GM12878 (cell line): ENCODE results near the gene FUT8. TPM values are rescaled to one million over a fixed set of nuclear protein-coding genes. Genes with fewer than 3 reads are reported as not detected.

ENCODE experiments used
- ATAC-seq: fragments of 200-7000 bp; cut with Tn5 transposase; 3 replicates; pipeline ENCODE4 v1.9.1; 2020; ENCODE audit warnings: mild to moderate bottlenecking, moderate library complexity
- BruUV-seq: library from RNA; stranded (reverse); fragments of 400-500 nt; replicated peaks from 2 replicates; lab custom pipeline; 2021; lab: Mats Ljungman, UMichigan
- CTCF ChIA-PET: fragments of 300-600 bp; sonication (Branson Sonifier 250); formaldehyde crosslinking; extraction: SDS; loops from one replicate; lab custom pipeline; 2021; ENCODE audit warnings: inconsistent platforms; lab: Yijun Ruan, JAX
- POLR2A ChIA-PET: fragments of 350-600 bp; formaldehyde crosslinking; extraction: SDS; loops from one replicate; lab custom pipeline; 2021; ENCODE audit warnings: inconsistent platforms; lab: Charles Lee
- RAD21 ChIA-PET: fragments of 300-600 bp; sonication (Branson Sonifier 250); formaldehyde crosslinking; loops from one replicate; lab custom pipeline; 2023; ENCODE audit warnings: antibody characterized with exemption; ENCODE audit not compliant: unreplicated experiment; lab: Charles Lee
- SMC1A ChIA-PET: fragments of 300-600 bp; sonication (Branson Sonifier 250); formaldehyde crosslinking; loops from one replicate; lab custom pipeline; 2023; ENCODE audit not compliant: unreplicated experiment, uncharacterized antibody; lab: Charles Lee
- DNase-seq: peaks from one replicate; pipeline ENCODE4 v3.0.0-alpha.2; 2011; ENCODE audit warnings: low read depth, low spot score
- FAIRE-seq: peaks from 3 replicates; lab custom pipeline; 2011; peaks lifted over from hg19 to GRCh38; lab: Jason Lieb, UNC
- H2AFZ ChIP-seq: 2 replicates; pipeline ENCODE4 v1.6.0; 2011; ENCODE audit warnings: low read depth, low read length, control low read depth; ENCODE audit not compliant: control insufficient read depth
- H3K27ac ChIP-seq: 2 replicates; pipeline ENCODE4 v1.5.1; 2011; ENCODE audit warnings: control low read depth; ENCODE audit not compliant: control insufficient read depth, insufficient read depth
- H3K27me3 ChIP-seq, 2 experiments: replicated peaks in 1 of 2; 2 replicates each; pipeline versions ENCODE4 v1.6.0 to v1.6.1; 2011; ENCODE audit warnings: low read length in 1 of 2; ENCODE audit not compliant: control insufficient read depth in 2 of 2, insufficient read depth in 2 of 2
- H3K36me3 ChIP-seq, 2 experiments: 2 replicates each; pipeline ENCODE4 v1.5.1; 2011; ENCODE audit warnings: low read length in 1 of 2; ENCODE audit not compliant: control insufficient read depth in 2 of 2, insufficient read depth in 2 of 2
- H3K4me1 ChIP-seq: 2 replicates; pipeline ENCODE4 v1.6.1; 2011; ENCODE audit warnings: mild to moderate bottlenecking, low read length, moderate library complexity, mixed read lengths; ENCODE audit not compliant: control insufficient read depth, insufficient read depth
- H3K4me2 ChIP-seq: 2 replicates; pipeline ENCODE4 v1.6.0; 2011; ENCODE audit warnings: control low read depth; ENCODE audit not compliant: control insufficient read depth, insufficient read depth
- H3K4me3 ChIP-seq: fragments of 200-600 bp; sonication (generic); 2 replicates; pipeline ENCODE4 v1.5.1; 2016
- H3K79me2 ChIP-seq: 2 replicates; pipeline ENCODE4 v1.6.0; 2011; ENCODE audit warnings: low read length; ENCODE audit not compliant: control insufficient read depth, insufficient read depth
- H3K9ac ChIP-seq: 2 replicates; pipeline ENCODE4 v1.8.0; 2011; ENCODE audit warnings: low read length, control low read depth, mixed read lengths; ENCODE audit not compliant: control insufficient read depth, insufficient read depth
- H3K9me3 ChIP-seq: replicated peaks from 3 replicates; pipeline ENCODE4 v1.5.1; 2011; ENCODE audit warnings: mild to moderate bottlenecking, low read length; ENCODE audit not compliant: control insufficient read depth, insufficient read depth
- H4K20me1 ChIP-seq: 2 replicates; pipeline ENCODE4 v1.6.0; 2011; ENCODE audit not compliant: control insufficient read depth, insufficient read depth
- CEBPB ChIP-seq, 2 experiments: fragments of 150-350 bp in 1 of 2; IDR thresholded peaks; 2 replicates each; pipeline ENCODE4 v1.6.1; 2012 to 2014; ENCODE audit warnings: low read depth in 2 of 2, low read length in 2 of 2, borderline replicate concordance in 1 of 2, inconsistent platforms in 1 of 2
- CHD2 ChIP-seq: IDR thresholded peaks from 2 replicates; pipeline ENCODE4 v1.6.1; 2011; ENCODE audit warnings: low read depth, low read length, improper control_type of control experiment, borderline replicate concordance
- CUX1 ChIP-seq: IDR thresholded peaks from 2 replicates; pipeline ENCODE4 v1.6.1; 2012; ENCODE audit warnings: improper control_type of control experiment, low read depth, low read length; ENCODE audit not compliant: insufficient replicate concordance
- JUND ChIP-seq: IDR thresholded peaks from 2 replicates; pipeline ENCODE4 v1.6.1; 2012; ENCODE audit warnings: low read depth, mild to moderate bottlenecking, low read length, improper control_type of control experiment, moderate library complexity
- POU2F2 ChIP-seq: IDR thresholded peaks from 3 replicates; pipeline ENCODE4 v1.6.1; 2011; ENCODE audit warnings: low read depth, mild to moderate bottlenecking, low read length, borderline replicate concordance
- SMAD5 ChIP-seq: IDR thresholded peaks from 2 replicates; pipeline ENCODE4 v1.6.1; 2016; ENCODE audit warnings: antibody characterized with exemption, low read depth
- ZBTB33 ChIP-seq: fragments of 450-650 bp; IDR thresholded peaks from 2 replicates; pipeline ENCODE4 v1.6.1; 2017; ENCODE audit warnings: mild to moderate bottlenecking
- ZNF24 ChIP-seq: fragments of 450-650 bp; IDR thresholded peaks from 2 replicates; pipeline ENCODE4 v1.6.1; 2017; ENCODE audit warnings: antibody characterized with exemption, mild to moderate bottlenecking
- ZNF592 ChIP-seq: fragments of 450-650 bp; IDR thresholded peaks from 2 replicates; pipeline ENCODE4 v1.6.1; 2017; ENCODE audit warnings: mild to moderate bottlenecking, moderate library complexity
- ZSCAN29 ChIP-seq: fragments of 450-650 bp; IDR thresholded peaks from 2 replicates; pipeline ENCODE4 v1.6.1; 2017; ENCODE audit warnings: mild to moderate bottlenecking, moderate library complexity
- WGBS: methylation state at CpG from one replicate; pipeline ENCODE4 v1.1.6; 2016; ENCODE audit warnings: low lambda C conversion rate; ENCODE audit not compliant: insufficient replicate concordance, insufficient coverage; ENCODE audit errors: missing lambda C conversion rate; 5-methylcytosine and 5-hydroxymethylcytosine counted together
- in situ Hi-C: fragments of 300-500 bp; cut with MboI; formaldehyde crosslinking; loops from 9 replicates; pipeline ENCODE4 v1.14.3; 2018; ENCODE audit warnings: mixed read lengths
- intact Hi-C: fragments of 100-400 bp; cut with micrococcal nuclease; formaldehyde crosslinking; loops from one replicate; pipeline ENCODE4 v1.14.2; 2022; ENCODE audit not compliant: unreplicated experiment
- polyA plus RNA-seq, 11 experiments: library from polyadenylated mRNA; depleted of rRNA in 4 of 11; unstranded in 6 of 11; stranded (reverse) in 5 of 11; fragments of >200 nt; fragmentation: Nextera tagmentation in 4 of 11; fragmentation: Illumina TruSeq in 1 of 11; extraction: Ambion mirVana in 4 of 11; extraction: Trizol in 1 of 11; gene quantifications; 1 replicate in 1 of 11; 2 replicates in 10 of 11; pipeline versions ENCODE4 v1.2.1 to v1.2.3, GENCODE V29; 2011 to 2016; ENCODE audit warnings: inconsistent platforms in 2 of 11, missing spikeins in 2 of 11, low read depth in 1 of 11
- total RNA-seq, 4 experiments: library from RNA; depleted of rRNA in 3 of 4; stranded (reverse); fragments of >200 nt in 3 of 4; fragmentation: Illumina TruSeq in 1 of 4; extraction: Trizol in 1 of 4; gene quantifications; 2 replicates each; pipeline versions ENCODE4 v1.2.1 to v1.2.3, GENCODE V29; 2013 to 2021

Gene FUT8
- total and polyA plus RNA-seq, 10 of the 15 experiments (the other 5 are each of a cell fraction or from before 2014, with no cell fraction given), result 21.3 to 106 (median 66.3) TPM

- no peak for FAIRE-seq
- in situ Hi-C loops, result no loop called here
- Histone ChIP-seq H3K4me3 (no peak overlapping the region), H3K9ac (no peak overlapping the region), H3K27me3 (no peaks in the 10 kb centered on the region), H2AFZ (no peak overlapping the region), H3K9me3 (no peaks in the 10 kb centered on the region), H3K4me1 (no peaks in the 10 kb centered on the region), H3K4me2 (no peak overlapping the region), H3K36me3 (no peaks in the 10 kb centered on the region), H3K27ac (no peak overlapping the region), H3K79me2 (no peaks in the 10 kb centered on the region), H4K20me1 (no peaks in the 10 kb centered on the region)
- ChIA-PET SMC1A (interaction anchor here (0.8 to 0.9 kb wide), 2 partner anchors 16 to 24 kb away, joined by 3 read pairs; no protein-coding TSS in a partner anchor), CTCF (no interaction called here), POLR2A (no interaction called here), RAD21 (interaction anchor here (1.6 kb wide), 1 partner anchor 356 kb away, joined by 5 read pairs; no protein-coding TSS in a partner anchor)
- DNase-seq, result no peak
- 98% methylated on average over 5 of the region's 5 CpGs for WGBS
- no peak for ATAC-seq
- BruUV-seq, result no TSS peak
- intact Hi-C loops, result no loop called here
- TF ChIP-seq ZSCAN29 (no peak), ZNF592 (no peak), CHD2 (no peak), CUX1 (no peak), CEBPB (IDR thresholded peaks at IDR 0.05; ENCODE audit: borderline replicate concordance in 1 of 2, low read depth in 2 of 2, low read length in 2 of 2) (no peak), POU2F2 (no peak), ZNF24 (no peak), ZBTB33 (no peak), JUND (no peak), SMAD5 (no peak)
These were observed 358.2 kb downstream of the FUT8 start for GRCh38 chr14:65770681-65771080.
